OCI-LY7 (cell line): ENCODE results near the gene LAMTOR3. TPM values are rescaled to one million over a fixed set of nuclear protein-coding genes. Genes with fewer than 3 reads are reported as not detected.

Source experiments
- BruUV-seq: library from RNA; stranded (reverse); fragments of 400-500 nt; replicated peaks from 2 replicates; lab custom pipeline; 2021; lab: Mats Ljungman, UMichigan
- CTCF ChIA-PET: fragments of 300-600 bp; sonication (Branson Sonifier 250); formaldehyde crosslinking; loops from one replicate; lab custom pipeline; 2022; ENCODE audit warnings: antibody characterized with exemption; ENCODE audit not compliant: unreplicated experiment; lab: Charles Lee
- POLR2A ChIA-PET: fragments of 300-600 bp; sonication (Branson Sonifier 250); formaldehyde crosslinking; loops from one replicate; lab custom pipeline; 2022; ENCODE audit warnings: antibody characterized with exemption; lab: Charles Lee
- DNase-seq: peaks from one replicate; pipeline ENCODE4 v3.0.0-alpha.2; 2015; ENCODE audit warnings: low spot score
- H2AFZ ChIP-seq: fragments of 200-600 bp; sonication (generic), shearing (Covaris generic); 2 replicates; pipeline ENCODE4 v1.6.1; 2014; ENCODE audit warnings: mild to moderate bottlenecking, antibody characterized with exemption, low read length, moderate library complexity
- H3K27ac ChIP-seq: fragments of 200-600 bp; sonication (generic); 2 replicates; pipeline ENCODE4 v1.5.1; 2014; ENCODE audit warnings: mixed run types, low read depth, mild to moderate bottlenecking, moderate library complexity, low read length, inconsistent platforms; ENCODE audit not compliant: poor library complexity, severe bottlenecking
- H3K36me3 ChIP-seq: fragments of 200-600 bp; sonication (generic); 2 replicates; pipeline ENCODE4 v1.6.1; 2014; ENCODE audit warnings: mild to moderate bottlenecking, antibody characterized with exemption, low read length, moderate library complexity, mixed read lengths; ENCODE audit not compliant: insufficient read depth
- H3K4me1 ChIP-seq: fragments of 200-600 bp; sonication (generic); 2 replicates; pipeline ENCODE4 v1.5.1; 2014; ENCODE audit warnings: mild to moderate bottlenecking, low read length; ENCODE audit not compliant: insufficient read depth, poor library complexity, severe bottlenecking
- H3K4me2 ChIP-seq: fragments of 200-600 bp; sonication (generic); 2 replicates; pipeline ENCODE4 v1.6.1; 2014; ENCODE audit warnings: mild to moderate bottlenecking, low read length
- H3K4me3 ChIP-seq: fragments of 200-600 bp; sonication (generic); 2 replicates; pipeline ENCODE4 v1.5.1; 2014; ENCODE audit warnings: mild to moderate bottlenecking, low read depth, low read length; ENCODE audit not compliant: poor library complexity, severe bottlenecking
- H3K79me2 ChIP-seq: fragments of 200-600 bp; sonication (generic); 2 replicates; pipeline ENCODE4 v1.6.1; 2016; ENCODE audit warnings: low read depth, mild to moderate bottlenecking, low read length, moderate library complexity, mixed read lengths; ENCODE audit not compliant: insufficient read depth
- H3K9me2 ChIP-seq: fragments of 200-600 bp; sonication (generic); 2 replicates; pipeline ENCODE4 v1.6.1; 2016; ENCODE audit warnings: mild to moderate bottlenecking, low read length, mixed read lengths; ENCODE audit not compliant: insufficient read depth
- H3K9me3 ChIP-seq: fragments of 200-600 bp; sonication (generic); 2 replicates; pipeline ENCODE4 v1.6.1; 2014; ENCODE audit warnings: mild to moderate bottlenecking, mixed run types, low read length, mixed read lengths
- H4K20me1 ChIP-seq: fragments of 200-600 bp; sonication (generic); 2 replicates; pipeline ENCODE4 v1.6.1; 2014; ENCODE audit warnings: mild to moderate bottlenecking, antibody characterized with exemption, low read length, moderate library complexity, mixed read lengths; ENCODE audit not compliant: insufficient read depth
- EZH2phosphoT487 ChIP-seq: fragments of 200-600 bp; sonication (generic); IDR thresholded peaks from 2 replicates; pipeline ENCODE4 v1.6.1; 2018; ENCODE audit warnings: low read depth, borderline replicate concordance, mild to moderate bottlenecking, mixed run types, antibody characterized with exemption, low read length, moderate library complexity, mixed read lengths
- intact Hi-C: fragments of 100-400 bp; cut with micrococcal nuclease; formaldehyde crosslinking; loops from one replicate; pipeline ENCODE4 v1.10.0; 2022; ENCODE audit not compliant: unreplicated experiment
- total RNA-seq, 2 experiments: library from RNA; depleted of rRNA in 1 of 2; stranded (reverse); fragments of >200 nt in 1 of 2; shearing (Covaris generic) in 1 of 2; gene quantifications; 2 replicates each; pipeline ENCODE4 v1.2.3, GENCODE V29; 2014 to 2022
- TF ChIP-seq, protein P1 (sequence below): fragments of 200-600 bp; sonication (generic); conservative IDR thresholded peaks from 2 replicates; pipeline ENCODE4 v1.5.1; 2014; ENCODE audit warnings: mild to moderate bottlenecking, antibody characterized with exemption, low read length, moderate library complexity, mixed read lengths

The LAMTOR3 gene
- total RNA-seq, 2 experiments from 2014 or later, result 18.5 to 27.3 TPM

GRCh38 chr4:99845179-99845578 is 49.0 kb downstream of the LAMTOR3 start:
- intact Hi-C loops, result no loop called here
- Histone ChIP-seq H3K27ac (peak overlapping the region; percentile 75), H3K4me3 (no peak overlapping the region), H3K9me2 (no peaks in the 10 kb centered on the region), H3K79me2 (peaks cover 12% of the 10 kb centered on the region; the same call in 1 of the 2 replicates), H3K4me1 (peaks cover 49% of the 10 kb centered on the region), H3K9me3 (no peaks in the 10 kb centered on the region), H3K36me3 (peaks cover 75% of the 10 kb centered on the region), H4K20me1 (0 out of 2 replicates have a peak, but pooled peaks cover 4% of the 10 kb centered on the region), H2AFZ (no peak overlapping the region), H3K4me2 (peak overlapping the region; percentile 72; the same call in 1 of the 2 replicates)
- BruUV-seq, result no TSS peak
- TF ChIP-seq EZH2phosphoT487, result no peak
- TF ChIP-seq, protein P1, sequence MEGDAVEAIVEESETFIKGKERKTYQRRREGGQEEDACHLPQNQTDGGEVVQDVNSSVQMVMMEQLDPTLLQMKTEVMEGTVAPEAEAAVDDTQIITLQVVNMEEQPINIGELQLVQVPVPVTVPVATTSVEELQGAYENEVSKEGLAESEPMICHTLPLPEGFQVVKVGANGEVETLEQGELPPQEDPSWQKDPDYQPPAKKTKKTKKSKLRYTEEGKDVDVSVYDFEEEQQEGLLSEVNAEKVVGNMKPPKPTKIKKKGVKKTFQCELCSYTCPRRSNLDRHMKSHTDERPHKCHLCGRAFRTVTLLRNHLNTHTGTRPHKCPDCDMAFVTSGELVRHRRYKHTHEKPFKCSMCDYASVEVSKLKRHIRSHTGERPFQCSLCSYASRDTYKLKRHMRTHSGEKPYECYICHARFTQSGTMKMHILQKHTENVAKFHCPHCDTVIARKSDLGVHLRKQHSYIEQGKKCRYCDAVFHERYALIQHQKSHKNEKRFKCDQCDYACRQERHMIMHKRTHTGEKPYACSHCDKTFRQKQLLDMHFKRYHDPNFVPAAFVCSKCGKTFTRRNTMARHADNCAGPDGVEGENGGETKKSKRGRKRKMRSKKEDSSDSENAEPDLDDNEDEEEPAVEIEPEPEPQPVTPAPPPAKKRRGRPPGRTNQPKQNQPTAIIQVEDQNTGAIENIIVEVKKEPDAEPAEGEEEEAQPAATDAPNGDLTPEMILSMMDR, result no peak
- POLR2A ChIA-PET, result interaction anchor here (1.2 to 3.9 kb wide), 7 partner anchors 13 to 34 kb away, joined by 4 to 30 read pairs (median 15); partner anchors contain the start of gene DAPP1
- CTCF ChIA-PET, result no interaction called here
- DNase-seq, result no peak

- intact Hi-C loops, result no loop called here
- DNase-seq, result no peak
- BruUV-seq, result no TSS peak
- TF ChIP-seq, protein P1, result no peak
- no peak for TF ChIP-seq EZH2phosphoT487
- Histone ChIP-seq H3K9me2 (no peaks in the 10 kb centered on the region), H2AFZ (no peak overlapping the region), H4K20me1 (0 out of 2 replicates have a peak, but pooled peaks cover 4% of the 10 kb centered on the region), H3K4me1 (peaks cover 49% of the 10 kb centered on the region), H3K36me3 (peaks cover 74% of the 10 kb centered on the region), H3K4me3 (no peak overlapping the region), H3K27ac (no peak overlapping the region), H3K79me2 (peaks cover 12% of the 10 kb centered on the region; the same call in 1 of the 2 replicates), H3K4me2 (no peak overlapping the region), H3K9me3 (no peaks in the 10 kb centered on the region)
- POLR2A ChIA-PET, result interaction anchor here (1.0 to 3.9 kb wide), 2 partner anchors 10 to 15 kb away, joined by 4 to 25 read pairs; no protein-coding TSS in a partner anchor
- CTCF ChIA-PET, result no interaction called here
Observed at GRCh38 chr4:99844048-99844447, 50.2 kb downstream of the LAMTOR3 start.

GRCh38 chr4:99843413-99843812 is 50.8 kb downstream of the LAMTOR3 start:
- H3K79me2 ChIP-seq, result peaks cover 12% of the 10 kb centered on the region; the same call in 1 of the 2 replicates
- TF ChIP-seq EZH2phosphoT487, result no peak
- TF ChIP-seq, protein P1, result no peak
- intact Hi-C loops, result no loop called here
- H3K4me1 ChIP-seq, result peaks cover 46% of the 10 kb centered on the region
- no peak overlapping the region for H3K27ac ChIP-seq
- CTCF ChIA-PET, result no interaction called here
- H3K4me2 ChIP-seq, result no peak overlapping the region
- no TSS peak for BruUV-seq
- POLR2A ChIA-PET, result no interaction called here
- no peaks in the 10 kb centered on the region for H3K9me2 ChIP-seq
- no peak for DNase-seq
- peaks cover 75% of the 10 kb centered on the region for H3K36me3 ChIP-seq
- H4K20me1 ChIP-seq, result 0 out of 2 replicates have a peak, but pooled peaks cover 4% of the 10 kb centered on the region
- no peaks in the 10 kb centered on the region for H3K9me3 ChIP-seq
- H2AFZ ChIP-seq, result no peak overlapping the region
- H3K4me3 ChIP-seq, result no peak overlapping the region
